Measurements from ENCODE around the gene OTUD7B.

GRCh38 chr1:150006881-150007421 is 3.6 kb downstream of the OTUD7B start:
- TF ChIP-seq EZH2 (IDR thresholded peaks at IDR 0.05; ENCODE audit: borderline replicate concordance, low read depth, low read length, poor library complexity, severe bottlenecking) = no peak
- no peak for TF ChIP-seq CTCF (conservative IDR thresholded peaks at IDR 0.05; ENCODE audit: low read depth, low read length)
